H1 (cell line): ENCODE results near the gene NOB1. TPM values are rescaled to one million over a fixed set of nuclear protein-coding genes. Genes with fewer than 3 reads are reported as not detected.

ENCODE experiments used
- TEAD4 ChIP-seq: IDR thresholded peaks from 2 replicates; pipeline ENCODE4 v1.6.1; 2012; ENCODE audit warnings: low read depth, low read length, inconsistent platforms, mixed read lengths
- polyA plus RNA-seq, 7 experiments: library from polyadenylated mRNA; depleted of rRNA in 3 of 7; stranded (reverse) in 5 of 7; unstranded in 2 of 7; fragments of >200 nt in 5 of 7; fragments of 200-250 nt in 2 of 7; gene quantifications; 1 replicate in 5 of 7; 2 replicates in 1 of 7; 4 replicates in 1 of 7; pipeline versions ENCODE4 v1.2.1 to v1.2.3, GENCODE V29; 2011 to 2013; ENCODE audit warnings: missing spikeins in 2 of 7, mixed read lengths in 2 of 7
- total RNA-seq: library from RNA; stranded (reverse); fragmentation: NEBNext Ultra II Directional; extraction: Animal tissue kit (Norgen Biotek cat#: 25700); gene quantifications from 2 replicates; pipeline ENCODE4 v1.2.1, GENCODE V29; 2021

Gene NOB1
- total and polyA plus RNA-seq, 2 of the 8 experiments (the other 6 are each of a cell fraction or from before 2014, with no cell fraction given) = 88.2 to 108 TPM

DNA sequence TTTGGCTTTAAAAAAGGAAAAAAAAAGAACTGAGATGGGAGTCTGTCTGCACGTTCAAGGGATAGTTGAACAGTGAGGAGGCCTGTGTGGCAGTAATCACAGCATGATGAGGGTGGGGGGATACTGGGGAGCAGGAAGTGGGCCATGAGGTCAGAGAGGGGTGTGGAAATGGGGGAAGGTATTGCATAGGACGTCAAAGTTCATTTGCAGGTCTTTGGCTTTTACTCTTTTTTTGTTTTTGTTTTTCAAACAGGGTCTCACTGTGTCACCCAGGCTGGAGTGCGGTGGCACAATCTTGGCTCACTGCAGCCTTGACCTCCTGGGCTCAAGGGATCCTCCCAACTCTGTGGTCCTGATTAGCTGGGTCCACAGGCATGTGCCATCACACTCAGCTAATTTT is 26.4 kb upstream of the NOB1 start (continued):
- no peak for TF ChIP-seq TEAD4
